Activated CD4-positive, alpha-beta T cell treated with anti-CD3 and anti-CD28 coated beads, Interleukin-2, amount 50 U/mL, for 1 hour (primary cell): Measurements from ENCODE around the gene HSPA4.
"Not testable (repeated sequence)": the region's sequence is repeated elsewhere in the genome, so short reads cannot be mapped to it uniquely, and the experiment has no call there.

ENCODE experiments used
- DNase-seq: peaks from one replicate; pipeline ENCODE4 v3.0.0-alpha.2; 2020

Gene HSPA4

GRCh38 chr5:133051542-133052316 lies at the start of gene HSPA4:
TSS of gene HSPA4 (plus strand) at chr5:133052013. CDS start at chr5:133052251, 238 bp downstream.
- peak; percentile 96 for DNase-seq

GRCh38 chr5:133006653-133007052 lies 45.2 kb upstream of the HSPA4 start:
- no peak for DNase-seq

GRCh38 chr5:133008455-133008854 lies 43.4 kb upstream of the HSPA4 start:
- not testable (repeated sequence) for DNase-seq

GRCh38 chr5:133015466-133015865 lies 36.3 kb upstream of the HSPA4 start:
- DNase-seq: no peak

- DNase-seq: no peak
Observed at GRCh38 chr5:133017964-133018363, 33.8 kb upstream of the HSPA4 start.

- not testable (repeated sequence) for DNase-seq
Observed at GRCh38 chr5:133019471-133019870, 32.3 kb upstream of the HSPA4 start.

GRCh38 chr5:133025804-133026663 lies 25.8 kb upstream of the HSPA4 start, which contains the start of gene ZCCHC10:
TSS of gene ZCCHC10 (minus strand) at chr5:133026549. CDS start at chr5:133026537, 12 bp downstream.
- DNase-seq: peak; percentile 89

- no peak for DNase-seq
Observed at GRCh38 chr5:133026664-133027153, 25.1 kb upstream of the HSPA4 start.

- DNase-seq: no peak
Observed at GRCh38 chr5:133029416-133029815, 22.4 kb upstream of the HSPA4 start.

- DNase-seq: no peak
Observed at GRCh38 chr5:133030343-133031005, 21.3 kb upstream of the HSPA4 start.

- DNase-seq: no peak
Observed at GRCh38 chr5:133032852-133033742, 18.7 kb upstream of the HSPA4 start.

GRCh38 chr5:133034064-133034463 lies 17.7 kb upstream of the HSPA4 start:
- DNase-seq: no peak

- no peak for DNase-seq
Observed at GRCh38 chr5:133035224-133035623, 16.6 kb upstream of the HSPA4 start.

- not testable (repeated sequence) for DNase-seq
Observed at GRCh38 chr5:133036677-133037076, 15.1 kb upstream of the HSPA4 start.

GRCh38 chr5:133041157-133041784 lies 10.5 kb upstream of the HSPA4 start:
- DNase-seq: no peak

- no peak for DNase-seq
Observed at GRCh38 chr5:133041910-133042309, 9.9 kb upstream of the HSPA4 start.

GRCh38 chr5:133046560-133046959 lies 5.3 kb upstream of the HSPA4 start:
- DNase-seq: not testable (repeated sequence)

- DNase-seq: no peak
Observed at GRCh38 chr5:133047404-133047803, 4.4 kb upstream of the HSPA4 start.

- no peak for DNase-seq
Observed at GRCh38 chr5:133048993-133049725, 2.7 kb upstream of the HSPA4 start.

GRCh38 chr5:133049726-133050048 lies 2.1 kb upstream of the HSPA4 start:
- DNase-seq: no peak

- no peak for DNase-seq
Observed at GRCh38 chr5:133050521-133050920, 1.3 kb upstream of the HSPA4 start.
